ENCODE measurements around the gene LRP2.

- TF ChIP-seq CTCF (IDR thresholded peaks at IDR 0.05) (no peak), TP53 (CRISPR knock-in tag; IDR thresholded peaks at IDR 0.05) (no peak), NR3C1 (CRISPR knock-in tag; conservative IDR thresholded peaks at IDR 0.05; ENCODE audit: low read depth) (no peak), CREM (CRISPR knock-in tag; IDR thresholded peaks at IDR 0.05) (no peak), SMAD3 (CRISPR knock-in tag; IDR thresholded peaks at IDR 0.05; ENCODE audit: borderline replicate concordance) (no peak), E2F4 (CRISPR knock-in tag; IDR thresholded peaks at IDR 0.05; ENCODE audit: borderline replicate concordance, low read depth) (no peak), SOX15 (CRISPR knock-in tag; IDR thresholded peaks at IDR 0.05) (no peak), TEAD4 (CRISPR knock-in tag; IDR thresholded peaks at IDR 0.05) (no peak), TCF7 (CRISPR knock-in tag; IDR thresholded peaks at IDR 0.05; ENCODE audit: low read depth) (no peak), FOXP1 (CRISPR knock-in tag; IDR thresholded peaks at IDR 0.05; ENCODE audit: borderline replicate concordance) (no peak)
- TF ChIP-seq, protein P1, sequence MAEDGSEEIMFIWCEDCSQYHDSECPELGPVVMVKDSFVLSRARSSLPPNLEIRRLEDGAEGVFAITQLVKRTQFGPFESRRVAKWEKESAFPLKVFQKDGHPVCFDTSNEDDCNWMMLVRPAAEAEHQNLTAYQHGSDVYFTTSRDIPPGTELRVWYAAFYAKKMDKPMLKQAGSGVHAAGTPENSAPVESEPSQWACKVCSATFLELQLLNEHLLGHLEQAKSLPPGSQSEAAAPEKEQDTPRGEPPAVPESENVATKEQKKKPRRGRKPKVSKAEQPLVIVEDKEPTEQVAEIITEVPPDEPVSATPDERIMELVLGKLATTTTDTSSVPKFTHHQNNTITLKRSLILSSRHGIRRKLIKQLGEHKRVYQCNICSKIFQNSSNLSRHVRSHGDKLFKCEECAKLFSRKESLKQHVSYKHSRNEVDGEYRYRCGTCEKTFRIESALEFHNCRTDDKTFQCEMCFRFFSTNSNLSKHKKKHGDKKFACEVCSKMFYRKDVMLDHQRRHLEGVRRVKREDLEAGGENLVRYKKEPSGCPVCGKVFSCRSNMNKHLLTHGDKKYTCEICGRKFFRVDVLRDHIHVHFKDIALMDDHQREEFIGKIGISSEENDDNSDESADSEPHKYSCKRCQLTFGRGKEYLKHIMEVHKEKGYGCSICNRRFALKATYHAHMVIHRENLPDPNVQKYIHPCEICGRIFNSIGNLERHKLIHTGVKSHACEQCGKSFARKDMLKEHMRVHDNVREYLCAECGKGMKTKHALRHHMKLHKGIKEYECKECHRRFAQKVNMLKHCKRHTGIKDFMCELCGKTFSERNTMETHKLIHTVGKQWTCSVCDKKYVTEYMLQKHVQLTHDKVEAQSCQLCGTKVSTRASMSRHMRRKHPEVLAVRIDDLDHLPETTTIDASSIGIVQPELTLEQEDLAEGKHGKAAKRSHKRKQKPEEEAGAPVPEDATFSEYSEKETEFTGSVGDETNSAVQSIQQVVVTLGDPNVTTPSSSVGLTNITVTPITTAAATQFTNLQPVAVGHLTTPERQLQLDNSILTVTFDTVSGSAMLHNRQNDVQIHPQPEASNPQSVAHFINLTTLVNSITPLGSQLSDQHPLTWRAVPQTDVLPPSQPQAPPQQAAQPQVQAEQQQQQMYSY (CRISPR knock-in tag; IDR thresholded peaks at IDR 0.05): no peak
Observed at GRCh38 chr2:169240405-169240804, 121.9 kb downstream of the LRP2 start.

All from WTC11 (cell line).